Prostate gland (tissue), 2 donors: Measurements from ENCODE around the gene WDR48.

Experiments used
- CTCF ChIP-seq, 4 experiments: fragments of 200-600 bp in 2 of 4; fragments of 450-650 bp in 2 of 4; sonication (generic) in 2 of 4; IDR thresholded peaks; 1 replicate in 3 of 4; 2 replicates in 1 of 4; pipeline ENCODE4 v1.5.1; 2016 to 2019; ENCODE audit warnings: antibody characterized with exemption in 4 of 4, mild to moderate bottlenecking in 2 of 4, moderate library complexity in 2 of 4
- POLR2A ChIP-seq: fragments of 450-650 bp; IDR thresholded peaks from one replicate; pipeline ENCODE4 v1.6.1; 2016; ENCODE audit warnings: antibody characterized with exemption, mild to moderate bottlenecking

GRCh38 chr3:39138804-39139415, 87.1 kb downstream of the WDR48 start:
- no peak for TF ChIP-seq POLR2A
- TF ChIP-seq CTCF (IDR thresholded peaks at IDR 0.05), result no peak
